OCI-LY1 (cell line): ENCODE measurements around the gene SF1.
A peak's percentile ranks its signal among the peaks of the same experiment; 100 is the strongest.

Experiments used
- H2AFZ ChIP-seq: fragments of 200-600 bp; sonication (generic), shearing (Covaris generic); 2 replicates; pipeline ENCODE4 v1.6.0; 2014; ENCODE audit warnings: antibody characterized with exemption, mild to moderate bottlenecking, low read length
- H3F3A ChIP-seq: fragments of 200-600 bp; sonication (generic), shearing (Covaris generic); 2 replicates; pipeline ENCODE4 v1.6.0; 2014; ENCODE audit warnings: mild to moderate bottlenecking, antibody characterized with exemption, low read length, moderate library complexity; ENCODE audit not compliant: insufficient read depth
- H3K27ac ChIP-seq: fragments of 200-600 bp; sonication (generic); 2 replicates; pipeline ENCODE4 v1.5.1; 2014; ENCODE audit warnings: low read length, mixed run types, mild to moderate bottlenecking, low read depth; ENCODE audit not compliant: poor library complexity, severe bottlenecking
- H3K27me3 ChIP-seq: fragments of 200-600 bp; sonication (generic); 2 replicates; pipeline ENCODE4 v1.6.0; 2014; ENCODE audit warnings: antibody characterized with exemption, mild to moderate bottlenecking, low read length, moderate library complexity; ENCODE audit not compliant: insufficient read depth
- H3K36me3 ChIP-seq: fragments of 200-600 bp; sonication (generic); 2 replicates; pipeline ENCODE4 v1.6.1; 2014; ENCODE audit warnings: mild to moderate bottlenecking, antibody characterized with exemption, low read length, moderate library complexity, mixed read lengths; ENCODE audit not compliant: insufficient read depth
- H3K4me1 ChIP-seq: fragments of 200-600 bp; sonication (generic); 2 replicates; pipeline ENCODE4 v1.5.1; 2014; ENCODE audit warnings: mild to moderate bottlenecking, low read length, moderate library complexity; ENCODE audit not compliant: insufficient read depth, severe bottlenecking
- H3K4me2 ChIP-seq: fragments of 200-600 bp; sonication (generic), shearing (Covaris generic); 2 replicates; pipeline ENCODE4 v1.6.1; 2014; ENCODE audit warnings: low read length
- H3K4me3 ChIP-seq: fragments of 200-600 bp; sonication (generic); 2 replicates; pipeline ENCODE4 v1.5.1; 2014; ENCODE audit warnings: low read length, low read depth, mild to moderate bottlenecking, mixed read lengths; ENCODE audit not compliant: poor library complexity, severe bottlenecking
- H3K79me2 ChIP-seq: fragments of 200-600 bp; shearing (Covaris generic); 2 replicates; pipeline ENCODE4 v1.6.1; 2016; ENCODE audit warnings: mixed run types, low read length, mixed read lengths; ENCODE audit not compliant: insufficient read depth
- H3K9ac ChIP-seq: fragments of 200-600 bp; sonication (generic), shearing (Covaris generic); 2 replicates; pipeline ENCODE4 v1.6.1; 2014; ENCODE audit warnings: mild to moderate bottlenecking, low read length, mixed read lengths
- H3K9me2 ChIP-seq: fragments of 200-600 bp; sonication (generic), shearing (Covaris generic); 2 replicates; pipeline ENCODE4 v1.6.1; 2014; ENCODE audit warnings: low read depth, mild to moderate bottlenecking, low read length, mixed read lengths
- H3K9me3 ChIP-seq: fragments of 200-600 bp; shearing (Covaris generic); 2 replicates; pipeline ENCODE4 v1.6.1; 2014; ENCODE audit warnings: low read length, mixed read lengths
- H4K20me1 ChIP-seq: fragments of 200-600 bp; sonication (generic), shearing (Covaris generic); 2 replicates; pipeline ENCODE4 v1.6.0; 2016; ENCODE audit warnings: mild to moderate bottlenecking, low read length; ENCODE audit not compliant: insufficient read depth
- EZH2 ChIP-seq: fragments of 200-600 bp; sonication (generic), shearing (Covaris generic); IDR thresholded peaks from 2 replicates; pipeline ENCODE4 v1.8.0; 2017; ENCODE audit warnings: borderline replicate concordance, mixed run types, mild to moderate bottlenecking, antibody characterized with exemption, low read length, moderate library complexity, mixed read lengths
- TF ChIP-seq, protein P1 (sequence below): fragments of 200-600 bp; sonication (generic), shearing (Covaris generic); IDR thresholded peaks from 2 replicates; pipeline ENCODE4 v1.5.1; 2017; ENCODE audit warnings: mild to moderate bottlenecking, antibody characterized with exemption, low read length, moderate library complexity, mixed read lengths

SF1 gene

DNA sequence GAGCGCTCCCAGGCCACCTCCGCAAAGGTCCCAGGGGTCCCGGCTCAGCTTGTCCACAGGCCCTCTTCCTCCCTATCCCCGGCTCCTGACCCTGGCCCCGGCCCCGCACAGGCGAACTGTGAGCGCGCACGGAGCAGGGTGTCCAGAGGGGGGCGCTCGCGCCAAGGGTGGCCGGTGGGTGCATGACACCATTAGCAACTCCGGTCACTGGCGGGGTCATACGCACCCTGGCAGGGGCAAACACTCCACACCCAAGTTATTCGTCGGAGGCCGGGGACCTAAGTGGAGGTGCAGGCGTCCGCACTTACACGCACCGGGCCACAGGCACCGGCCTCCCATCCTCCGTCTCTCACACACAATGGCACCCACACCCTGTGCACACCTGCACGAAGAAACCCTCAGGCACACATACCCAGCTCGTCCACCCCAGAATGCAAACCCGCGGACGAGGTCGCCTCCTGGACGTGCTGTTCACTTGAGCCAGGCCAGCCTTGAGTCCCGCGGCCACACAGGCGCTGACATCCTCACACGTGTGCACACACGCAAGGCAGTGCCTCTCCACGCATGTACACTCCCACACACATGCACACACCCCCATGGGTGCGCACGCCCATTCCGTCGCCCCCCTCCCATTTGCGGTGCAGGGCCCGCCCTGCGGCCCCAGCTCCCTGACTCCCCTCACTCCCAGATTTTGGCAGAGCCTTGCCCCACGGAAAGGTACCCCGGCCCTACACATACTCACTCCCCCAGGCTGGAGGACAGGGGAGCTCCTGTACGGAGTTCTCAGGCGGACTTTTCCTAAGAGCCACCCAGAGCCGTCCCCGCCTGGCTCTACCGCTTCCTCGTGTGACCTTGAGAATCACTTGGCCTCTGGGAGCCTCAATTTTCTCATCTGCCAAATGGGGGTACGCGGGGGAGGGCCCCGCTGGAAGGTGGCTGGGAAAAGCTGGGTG lies 34.5 kb downstream of the SF1 start, which contains the start of gene RASGRP2:
RASGRP2 (minus strand) TSS at position 552 of the 953 bp plus-strand sequence. CDS start 1,276 bp downstream, outside the sequence.
- no peaks in the 10 kb centered on the region for H4K20me1 ChIP-seq
- peak within 1 kb of the TSS; percentile 78 for H3K9ac ChIP-seq
- H3K27ac ChIP-seq: peak within 1 kb of the TSS; percentile 77
- no peaks in the 10 kb centered on the region for H3K9me2 ChIP-seq
- TF ChIP-seq EZH2: no peak
- TF ChIP-seq, protein P1, sequence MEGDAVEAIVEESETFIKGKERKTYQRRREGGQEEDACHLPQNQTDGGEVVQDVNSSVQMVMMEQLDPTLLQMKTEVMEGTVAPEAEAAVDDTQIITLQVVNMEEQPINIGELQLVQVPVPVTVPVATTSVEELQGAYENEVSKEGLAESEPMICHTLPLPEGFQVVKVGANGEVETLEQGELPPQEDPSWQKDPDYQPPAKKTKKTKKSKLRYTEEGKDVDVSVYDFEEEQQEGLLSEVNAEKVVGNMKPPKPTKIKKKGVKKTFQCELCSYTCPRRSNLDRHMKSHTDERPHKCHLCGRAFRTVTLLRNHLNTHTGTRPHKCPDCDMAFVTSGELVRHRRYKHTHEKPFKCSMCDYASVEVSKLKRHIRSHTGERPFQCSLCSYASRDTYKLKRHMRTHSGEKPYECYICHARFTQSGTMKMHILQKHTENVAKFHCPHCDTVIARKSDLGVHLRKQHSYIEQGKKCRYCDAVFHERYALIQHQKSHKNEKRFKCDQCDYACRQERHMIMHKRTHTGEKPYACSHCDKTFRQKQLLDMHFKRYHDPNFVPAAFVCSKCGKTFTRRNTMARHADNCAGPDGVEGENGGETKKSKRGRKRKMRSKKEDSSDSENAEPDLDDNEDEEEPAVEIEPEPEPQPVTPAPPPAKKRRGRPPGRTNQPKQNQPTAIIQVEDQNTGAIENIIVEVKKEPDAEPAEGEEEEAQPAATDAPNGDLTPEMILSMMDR: peak; percentile 83
- no peaks in the 10 kb centered on the region for H3K9me3 ChIP-seq
- peaks cover 35% of the 10 kb centered on the region for H3K4me1 ChIP-seq
- H3K4me3 ChIP-seq: peak within 1 kb of the TSS; percentile 60
- H3F3A ChIP-seq: no peaks in the 10 kb centered on the region
- H3K4me2 ChIP-seq: peak within 1 kb of the TSS; percentile 98
- H2AFZ ChIP-seq: no peak within 1 kb of the TSS
- H3K79me2 ChIP-seq: no peaks in the 10 kb centered on the region
- no peaks in the 10 kb centered on the region for H3K36me3 ChIP-seq
- H3K27me3 ChIP-seq: no peaks in the 10 kb centered on the region; the same call in 1 of the 2 replicates

DNA sequence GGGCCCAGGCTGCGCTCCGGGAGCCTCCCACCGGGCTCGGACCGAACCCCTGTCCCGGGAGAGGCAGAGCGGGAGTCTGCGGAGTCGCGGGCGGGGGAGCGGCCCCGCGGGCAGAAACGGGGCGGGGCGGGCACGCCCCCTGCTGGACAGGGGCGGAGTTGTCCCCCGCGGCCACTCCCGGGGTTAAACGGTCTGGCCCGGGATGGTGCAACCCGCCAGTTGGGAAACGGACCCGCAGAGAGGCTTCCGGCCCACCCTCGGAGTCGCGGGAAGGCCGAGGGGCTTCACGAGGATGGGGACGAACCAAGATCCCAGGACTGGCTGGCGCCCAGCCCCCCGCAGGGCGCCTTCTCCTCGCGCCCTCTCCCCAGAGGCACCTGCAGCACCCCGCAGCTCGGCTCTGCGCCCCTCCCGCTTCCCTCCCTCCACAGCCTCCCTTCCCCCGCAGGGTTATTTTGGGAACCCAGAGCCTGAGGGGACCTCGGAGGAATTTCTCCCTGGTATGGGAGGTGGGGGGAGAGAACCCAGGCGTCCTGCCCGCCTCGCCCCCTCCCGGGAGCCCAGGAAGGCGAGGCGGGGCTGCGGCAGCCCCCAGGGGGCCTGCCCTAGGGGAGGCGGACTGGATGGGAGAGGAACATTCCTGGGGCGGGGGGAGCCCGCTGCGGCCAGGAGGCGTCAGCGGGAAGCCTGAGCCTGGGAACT lies 35.3 kb downstream of the SF1 start:
- Histone ChIP-seq H3K4me3 (peak overlapping the region; percentile 60), H3K27ac (no peak overlapping the region), H2AFZ (no peak overlapping the region), H3F3A (no peaks in the 10 kb centered on the region), H3K9me2 (no peaks in the 10 kb centered on the region), H3K4me2 (peak overlapping the region; percentile 98), H3K4me1 (peaks cover 35% of the 10 kb centered on the region), H3K9ac (peak overlapping the region; percentile 78), H3K27me3 (no peaks in the 10 kb centered on the region), H3K36me3 (no peaks in the 10 kb centered on the region), H4K20me1 (no peaks in the 10 kb centered on the region), H3K9me3 (no peaks in the 10 kb centered on the region), H3K79me2 (no peaks in the 10 kb centered on the region)
- TF ChIP-seq, protein P1: peak; percentile 73
- no peak for TF ChIP-seq EZH2

DNA sequence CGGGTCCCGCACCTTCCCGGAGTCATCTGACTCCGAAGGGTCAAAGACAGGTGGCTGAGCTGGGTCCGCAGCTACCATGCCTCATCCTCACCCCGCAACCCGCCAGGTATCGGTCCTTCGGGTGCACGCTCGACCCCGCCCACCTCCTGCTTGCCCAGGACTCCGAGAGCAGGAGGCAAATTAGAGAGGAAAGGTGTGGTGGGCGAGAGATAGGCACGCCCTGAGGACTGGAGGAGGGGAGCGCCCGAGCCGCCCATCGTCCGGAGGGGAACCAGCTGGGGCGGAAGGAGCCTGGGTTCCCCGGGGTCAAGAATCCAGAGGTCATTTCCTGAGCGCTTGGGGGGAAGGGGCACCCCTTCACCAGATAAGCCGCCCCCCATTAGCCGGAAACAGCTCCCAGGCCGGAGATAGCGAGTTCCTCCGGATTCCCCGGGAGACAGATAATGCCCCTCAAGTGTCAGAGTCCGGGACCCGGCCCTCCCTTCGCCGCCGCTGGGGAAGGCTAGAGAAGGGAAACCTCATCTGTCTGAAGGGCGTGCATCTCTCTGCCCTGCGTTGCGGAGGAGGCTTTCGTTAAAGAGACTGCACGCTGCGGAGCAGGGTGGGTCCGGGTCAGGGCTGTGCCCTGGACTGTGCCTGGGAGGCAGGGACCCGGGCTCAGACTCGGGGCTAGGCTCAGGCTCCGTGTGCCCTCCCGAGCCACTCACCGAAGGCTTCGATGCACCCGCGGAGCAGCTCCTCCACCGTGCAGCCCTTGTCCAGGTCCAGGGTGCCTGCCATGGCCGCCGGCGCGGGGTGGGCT lies 36.1 kb downstream of the SF1 start:
- H4K20me1 ChIP-seq: no peaks in the 10 kb centered on the region
- peak overlapping the region; percentile 78; the same call in 1 of the 2 replicates for H3K9ac ChIP-seq
- H3K79me2 ChIP-seq: no peaks in the 10 kb centered on the region
- no peak overlapping the region for H2AFZ ChIP-seq
- peak overlapping the region; percentile 98 for H3K4me2 ChIP-seq
- H3K36me3 ChIP-seq: no peaks in the 10 kb centered on the region
- no peaks in the 10 kb centered on the region for H3K9me3 ChIP-seq
- no peaks in the 10 kb centered on the region for H3F3A ChIP-seq
- peaks cover 35% of the 10 kb centered on the region for H3K4me1 ChIP-seq
- TF ChIP-seq, protein P1: no peak
- no peak for TF ChIP-seq EZH2
- peak overlapping the region; percentile 60 for H3K4me3 ChIP-seq
- H3K9me2 ChIP-seq: no peaks in the 10 kb centered on the region
- peak overlapping the region; percentile 18 for H3K27ac ChIP-seq
- no peaks in the 10 kb centered on the region for H3K27me3 ChIP-seq
